ENCODE measurements around the gene CCDC13. TPM values are rescaled to one million over a fixed set of nuclear protein-coding genes. Genes with fewer than 3 reads are reported as not detected.

The CCDC13 gene
- total RNA-seq, 4 donors from 2014 or later = 1.7 to 1.9 TPM; not detected in 2

- H3K27me3 ChIP-seq = no peaks in the 10 kb centered on the region
- no peak for DNase-seq
- TF ChIP-seq CTCF (IDR thresholded peaks at IDR 0.05) = no peak
- H3K27ac ChIP-seq = peak overlapping the region in 1 of 2 donors; percentile 17
- H3K9me3 ChIP-seq = no peaks in the 10 kb centered on the region
- intact Hi-C loops (cut with DNase I; ENCODE audit: low total_unique reads) = no loop called here
- H3K4me1 ChIP-seq = no peaks in the 10 kb centered on the region
- no peak overlapping the region for H3K4me3 ChIP-seq
- no peaks in the 10 kb centered on the region for H3K36me3 ChIP-seq
Observed at GRCh38 chr3:42729404-42730145, 43.5 kb downstream of the CCDC13 start.

GRCh38 chr3:42728668-42729364 lies 44.2 kb downstream of the CCDC13 start:
- Histone ChIP-seq H3K4me3 (no peak overlapping the region), H3K27me3 (no peaks in the 10 kb centered on the region), H3K27ac (no peak overlapping the region), H3K36me3 (no peaks in the 10 kb centered on the region), H3K9me3 (no peaks in the 10 kb centered on the region), H3K4me1 (no peaks in the 10 kb centered on the region)
- intact Hi-C loops (cut with DNase I; ENCODE audit: low total_unique reads) = no loop called here
- TF ChIP-seq POLR2A (IDR thresholded peaks at IDR 0.05) (no peak), CTCF (IDR thresholded peaks at IDR 0.05) (no peak)
- no peak for DNase-seq

- H3K36me3 ChIP-seq = no peaks in the 10 kb centered on the region
- no peaks in the 10 kb centered on the region for H3K9me3 ChIP-seq
- no peaks in the 10 kb centered on the region for H3K4me1 ChIP-seq
- TF ChIP-seq POLR2A (IDR thresholded peaks at IDR 0.05) = no peak
- no peak for TF ChIP-seq CTCF (IDR thresholded peaks at IDR 0.05)
- H3K27ac ChIP-seq = no peak overlapping the region
- DNase-seq = peak in 1 of 2 donors; percentile 42
- no peak overlapping the region for H3K4me3 ChIP-seq
- intact Hi-C loops (cut with DNase I; ENCODE audit: low total_unique reads) = no loop called here
- no peaks in the 10 kb centered on the region for H3K27me3 ChIP-seq
Observed at GRCh38 chr3:42728056-42728455, 45.0 kb downstream of the CCDC13 start.

- no peaks in the 10 kb centered on the region for H3K36me3 ChIP-seq
- intact Hi-C loops (cut with DNase I; ENCODE audit: low total_unique reads) = no loop called here
- H3K27ac ChIP-seq = no peak overlapping the region
- H3K27me3 ChIP-seq = no peaks in the 10 kb centered on the region
- DNase-seq = no peak
- H3K9me3 ChIP-seq = no peaks in the 10 kb centered on the region
- H3K4me3 ChIP-seq = no peak overlapping the region
- no peaks in the 10 kb centered on the region for H3K4me1 ChIP-seq
- TF ChIP-seq CTCF (IDR thresholded peaks at IDR 0.05) = no peak
- no peak for TF ChIP-seq POLR2A (IDR thresholded peaks at IDR 0.05)
Observed at GRCh38 chr3:42725454-42725853, 47.6 kb downstream of the CCDC13 start.

- DNase-seq = no peak
Observed at GRCh38 chr3:42723219-42723618, 49.8 kb downstream of the CCDC13 start.

More at GRCh38 chr3:42723219-42723618, 49.8 kb downstream of the CCDC13 start:
- intact Hi-C loops (cut with DNase I; ENCODE audit: low total_unique reads) = no loop called here
- no peak overlapping the region for H3K4me3 ChIP-seq
- H3K27me3 ChIP-seq = no peaks in the 10 kb centered on the region
- H3K27ac ChIP-seq = no peak overlapping the region
- no peaks in the 10 kb centered on the region for H3K4me1 ChIP-seq
- no peaks in the 10 kb centered on the region for H3K9me3 ChIP-seq
- H3K36me3 ChIP-seq = no peaks in the 10 kb centered on the region
- TF ChIP-seq POLR2A (IDR thresholded peaks at IDR 0.05) (no peak), CTCF (IDR thresholded peaks at IDR 0.05) (no peak)
